HT1080 (cell line): Measurements from ENCODE around the gene CSNK2A3. TPM values are rescaled to one million over a fixed set of nuclear protein-coding genes. Genes with fewer than 3 reads are reported as not detected.
"Not testable (repeated sequence)": the region's sequence is repeated elsewhere in the genome, so short reads cannot be mapped to it uniquely, and the experiment has no call there.

Experiments
- DNase-seq: peaks from one replicate; pipeline ENCODE4 v3.0.0-alpha.2; 2015; ENCODE audit warnings: low read depth
- total RNA-seq: library from RNA; depleted of rRNA; stranded (reverse); fragments of >200 nt; shearing (Covaris generic); gene quantifications from 2 replicates; pipeline ENCODE4 v1.2.3, GENCODE V29; 2014

Gene CSNK2A3
- total RNA-seq, 1 experiment from 2014 or later = 2.7 TPM

GRCh38 chr11:11380340-11380739, 27.3 kb upstream of the CSNK2A3 start:
- DNase-seq = no peak

GRCh38 chr11:11379661-11380060, 26.6 kb upstream of the CSNK2A3 start:
- no peak for DNase-seq

- no peak for DNase-seq
Observed at GRCh38 chr11:11378184-11378940, 25.3 kb upstream of the CSNK2A3 start.

GRCh38 chr11:11374358-11375148, 21.5 kb upstream of the CSNK2A3 start:
- DNase-seq = no peak

GRCh38 chr11:11373934-11374333, 20.9 kb upstream of the CSNK2A3 start:
- no peak for DNase-seq

- DNase-seq = no peak
Observed at GRCh38 chr11:11372461-11372860, 19.4 kb upstream of the CSNK2A3 start.

GRCh38 chr11:11370962-11371303, 17.9 kb upstream of the CSNK2A3 start:
- DNase-seq = no peak

- DNase-seq = no peak
Observed at GRCh38 chr11:11370255-11370961, 17.4 kb upstream of the CSNK2A3 start.

- no peak for DNase-seq
Observed at GRCh38 chr11:11366793-11367192, 13.7 kb upstream of the CSNK2A3 start.

- DNase-seq = no peak
Observed at GRCh38 chr11:11363674-11364073, 10.6 kb upstream of the CSNK2A3 start.

GRCh38 chr11:11359611-11360010, 6.6 kb upstream of the CSNK2A3 start:
- DNase-seq = no peak

GRCh38 chr11:11356842-11357241, 3.8 kb upstream of the CSNK2A3 start:
- no peak for DNase-seq

GRCh38 chr11:11351851-11352250, 1.2 kb downstream of the CSNK2A3 start:
- not testable (repeated sequence) for DNase-seq

- DNase-seq = no peak
Observed at GRCh38 chr11:11351042-11351586, 1.9 kb downstream of the CSNK2A3 start.

GRCh38 chr11:11349870-11350337, 3.1 kb downstream of the CSNK2A3 start:
- peak; percentile 82 for DNase-seq

- no peak for DNase-seq
Observed at GRCh38 chr11:11349106-11349825, 3.8 kb downstream of the CSNK2A3 start.

- no peak for DNase-seq
Observed at GRCh38 chr11:11348303-11348702, 4.7 kb downstream of the CSNK2A3 start.

GRCh38 chr11:11347592-11347991, 5.5 kb downstream of the CSNK2A3 start:
- DNase-seq = no peak

- no peak for DNase-seq
Observed at GRCh38 chr11:11346303-11346702, 6.7 kb downstream of the CSNK2A3 start.

GRCh38 chr11:11345099-11345498, 8.0 kb downstream of the CSNK2A3 start:
- no peak for DNase-seq

- DNase-seq = peak; percentile 32
Observed at GRCh38 chr11:11344045-11344444, 9.0 kb downstream of the CSNK2A3 start.
